HEK293 (cell line): ENCODE results near the gene MOK.

Experiments used
- CTCF ChIA-PET: fragments of 350-600 bp; formaldehyde crosslinking; extraction: SDS; loops from one replicate; lab custom pipeline; 2021; ENCODE audit warnings: antibody characterized with exemption; lab: Yijun Ruan, JAX
- POLR2A ChIA-PET: fragments of 300-600 bp; formaldehyde crosslinking; extraction: SDS; loops from one replicate; lab custom pipeline; 2020; ENCODE audit warnings: antibody characterized with exemption, inconsistent platforms; lab: Yijun Ruan, JAX
- H3K27ac ChIP-seq: fragments of 200-500 bp; sonication (Bioruptor generic); 2 replicates; pipeline ENCODE4 v1.5.1; 2014; ENCODE audit warnings: low read depth, low read length, control low read depth, inconsistent platforms; ENCODE audit errors: extremely low read depth
- H3K36me3 ChIP-seq, 2 experiments: fragments of 200-500 bp in 1 of 2; sonication (Bioruptor generic) in 1 of 2; 1 replicate in 1 of 2; 2 replicates in 1 of 2; pipeline ENCODE4 v1.5.1; 2014 to 2017; ENCODE audit warnings: inconsistent platforms in 2 of 2, low read length in 2 of 2; ENCODE audit not compliant: control insufficient read depth in 2 of 2, insufficient read depth in 1 of 2
- H3K4me1 ChIP-seq: fragments of 200-500 bp; sonication (Bioruptor generic); 2 replicates; pipeline ENCODE4 v1.5.1; 2014; ENCODE audit warnings: mild to moderate bottlenecking, low read length, inconsistent platforms; ENCODE audit not compliant: control insufficient read depth, insufficient read depth
- H3K4me3 ChIP-seq: 2 replicates; pipeline ENCODE4 v1.5.1; 2011; ENCODE audit warnings: low read depth, mild to moderate bottlenecking, control low read depth, low read length, moderate library complexity
- H3K9me3 ChIP-seq: fragments of 200-500 bp; sonication (Bioruptor generic); 2 replicates; pipeline ENCODE4 v1.5.1; 2014; ENCODE audit warnings: low read depth, low read length, inconsistent platforms; ENCODE audit not compliant: control insufficient read depth, insufficient read depth
- GLIS1 ChIP-seq: fragments of 450-650 bp; formaldehyde crosslinking; IDR thresholded peaks from 2 replicates; pipeline ENCODE4 v1.5.1; 2016; ENCODE audit warnings: missing biosample characterization, missing genetic modification characterization
- ZBTB17 ChIP-seq: fragments of 450-650 bp; formaldehyde crosslinking; IDR thresholded peaks from 2 replicates; pipeline ENCODE4 v1.5.1; 2016; ENCODE audit warnings: missing biosample characterization, missing genetic modification characterization
- ZBTB21 ChIP-seq: fragments of 450-650 bp; formaldehyde crosslinking; IDR thresholded peaks from 2 replicates; pipeline ENCODE4 v1.5.1; 2017; ENCODE audit warnings: missing biosample characterization, missing genetic modification characterization
- ZNF112 ChIP-seq: fragments of 450-650 bp; formaldehyde crosslinking; IDR thresholded peaks from 2 replicates; pipeline ENCODE4 v1.5.0; 2017; ENCODE audit warnings: missing biosample characterization, missing genetic modification characterization
- ZNF138 ChIP-seq: fragments of 450-650 bp; formaldehyde crosslinking; IDR thresholded peaks from 2 replicates; pipeline ENCODE4 v1.5.1; 2016; ENCODE audit warnings: missing biosample characterization, missing genetic modification characterization, borderline replicate concordance
- ZNF2 ChIP-seq: fragments of 450-650 bp; formaldehyde crosslinking; IDR thresholded peaks from 2 replicates; pipeline ENCODE4 v1.5.1; 2016; ENCODE audit warnings: missing biosample characterization, missing genetic modification characterization
- ZNF202 ChIP-seq: fragments of 450-650 bp; formaldehyde crosslinking; IDR thresholded peaks from 2 replicates; pipeline ENCODE4 v1.5.1; 2016; ENCODE audit warnings: missing biosample characterization, missing genetic modification characterization, borderline replicate concordance
- ZNF223 ChIP-seq: fragments of 450-650 bp; formaldehyde crosslinking; IDR thresholded peaks from 2 replicates; pipeline ENCODE4 v1.5.1; 2016; ENCODE audit warnings: missing biosample characterization, missing genetic modification characterization
- ZNF302 ChIP-seq: fragments of 450-650 bp; formaldehyde crosslinking; IDR thresholded peaks from 2 replicates; pipeline ENCODE4 v1.5.1; 2016; ENCODE audit warnings: missing biosample characterization, missing genetic modification characterization, low read depth
- ZNF350 ChIP-seq: fragments of 450-650 bp; formaldehyde crosslinking; IDR thresholded peaks from 2 replicates; pipeline ENCODE4 v1.5.0; 2017; ENCODE audit warnings: missing biosample characterization, mild to moderate bottlenecking, missing genetic modification characterization
- ZNF404 ChIP-seq: fragments of 450-650 bp; formaldehyde crosslinking; IDR thresholded peaks from 2 replicates; pipeline ENCODE4 v1.5.1; 2017; ENCODE audit warnings: missing biosample characterization, missing genetic modification characterization
- ZNF416 ChIP-seq: fragments of 450-650 bp; formaldehyde crosslinking; IDR thresholded peaks from 2 replicates; pipeline ENCODE4 v1.5.1; 2016; ENCODE audit warnings: missing biosample characterization, missing genetic modification characterization
- ZNF555 ChIP-seq: fragments of 450-650 bp; formaldehyde crosslinking; conservative IDR thresholded peaks from 2 replicates; pipeline ENCODE4 v1.5.1; 2017; ENCODE audit warnings: missing biosample characterization, mild to moderate bottlenecking, missing genetic modification characterization, inconsistent platforms
- ZNF558 ChIP-seq: fragments of 450-650 bp; formaldehyde crosslinking; IDR thresholded peaks from 2 replicates; pipeline ENCODE4 v1.5.1; 2016; ENCODE audit warnings: missing biosample characterization, missing genetic modification characterization
- ZNF785 ChIP-seq: fragments of 450-650 bp; formaldehyde crosslinking; IDR thresholded peaks from 2 replicates; pipeline ENCODE4 v1.5.1; 2016; ENCODE audit warnings: missing biosample characterization, missing genetic modification characterization
- ZNF791 ChIP-seq: fragments of 450-650 bp; formaldehyde crosslinking; IDR thresholded peaks from 2 replicates; pipeline ENCODE4 v1.5.1; 2016; ENCODE audit warnings: missing biosample characterization, missing genetic modification characterization
- ZSCAN23 ChIP-seq: fragments of 450-650 bp; formaldehyde crosslinking; IDR thresholded peaks from 2 replicates; pipeline ENCODE4 v1.5.1; 2016; ENCODE audit warnings: missing biosample characterization, missing genetic modification characterization
- TF ChIP-seq, protein P1 (sequence below): fragments of 450-650 bp; formaldehyde crosslinking; IDR thresholded peaks from 2 replicates; pipeline ENCODE4 v1.5.1; 2016; ENCODE audit warnings: missing biosample characterization, missing genetic modification characterization, borderline replicate concordance
- TF ChIP-seq, protein P2 (sequence below): fragments of 450-650 bp; formaldehyde crosslinking; IDR thresholded peaks from 2 replicates; pipeline ENCODE4 v1.5.1; 2016; ENCODE audit warnings: missing biosample characterization, missing genetic modification characterization, borderline replicate concordance
- TF ChIP-seq, protein P3 (sequence below): fragments of 450-650 bp; formaldehyde crosslinking; conservative IDR thresholded peaks from 2 replicates; pipeline ENCODE4 v1.5.1; 2016; ENCODE audit warnings: low read depth, missing biosample characterization, missing genetic modification characterization
- TF ChIP-seq, protein P4 (sequence below): fragments of 450-650 bp; formaldehyde crosslinking; IDR thresholded peaks from 2 replicates; pipeline ENCODE4 v1.5.1; 2017; ENCODE audit warnings: missing biosample characterization, missing genetic modification characterization
- TF ChIP-seq, protein P5 (sequence below): fragments of 450-650 bp; formaldehyde crosslinking; IDR thresholded peaks from 2 replicates; pipeline ENCODE4 v1.5.1; 2016; ENCODE audit warnings: missing biosample characterization, missing genetic modification characterization

Gene MOK

DNA sequence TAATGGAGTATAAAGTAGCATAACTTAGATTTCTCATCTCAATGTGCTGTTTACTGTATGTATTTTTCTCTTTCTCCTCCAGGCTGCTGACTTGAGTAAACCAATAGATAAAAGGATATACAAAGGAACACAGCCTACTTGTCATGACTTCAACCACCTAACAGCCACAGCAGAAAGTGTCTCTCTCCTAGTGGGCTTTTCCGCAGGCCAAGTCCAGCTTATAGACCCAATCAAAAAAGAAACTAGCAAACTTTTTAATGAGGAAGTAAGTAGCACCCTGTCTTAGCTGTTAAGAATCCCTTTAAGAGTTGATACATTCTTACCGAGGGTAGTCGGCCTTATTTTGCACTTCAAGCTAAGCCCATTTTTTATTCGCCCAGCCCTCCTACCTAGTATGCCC, 110.1 kb downstream of the MOK start (continued):
- TF ChIP-seq, protein P1, sequence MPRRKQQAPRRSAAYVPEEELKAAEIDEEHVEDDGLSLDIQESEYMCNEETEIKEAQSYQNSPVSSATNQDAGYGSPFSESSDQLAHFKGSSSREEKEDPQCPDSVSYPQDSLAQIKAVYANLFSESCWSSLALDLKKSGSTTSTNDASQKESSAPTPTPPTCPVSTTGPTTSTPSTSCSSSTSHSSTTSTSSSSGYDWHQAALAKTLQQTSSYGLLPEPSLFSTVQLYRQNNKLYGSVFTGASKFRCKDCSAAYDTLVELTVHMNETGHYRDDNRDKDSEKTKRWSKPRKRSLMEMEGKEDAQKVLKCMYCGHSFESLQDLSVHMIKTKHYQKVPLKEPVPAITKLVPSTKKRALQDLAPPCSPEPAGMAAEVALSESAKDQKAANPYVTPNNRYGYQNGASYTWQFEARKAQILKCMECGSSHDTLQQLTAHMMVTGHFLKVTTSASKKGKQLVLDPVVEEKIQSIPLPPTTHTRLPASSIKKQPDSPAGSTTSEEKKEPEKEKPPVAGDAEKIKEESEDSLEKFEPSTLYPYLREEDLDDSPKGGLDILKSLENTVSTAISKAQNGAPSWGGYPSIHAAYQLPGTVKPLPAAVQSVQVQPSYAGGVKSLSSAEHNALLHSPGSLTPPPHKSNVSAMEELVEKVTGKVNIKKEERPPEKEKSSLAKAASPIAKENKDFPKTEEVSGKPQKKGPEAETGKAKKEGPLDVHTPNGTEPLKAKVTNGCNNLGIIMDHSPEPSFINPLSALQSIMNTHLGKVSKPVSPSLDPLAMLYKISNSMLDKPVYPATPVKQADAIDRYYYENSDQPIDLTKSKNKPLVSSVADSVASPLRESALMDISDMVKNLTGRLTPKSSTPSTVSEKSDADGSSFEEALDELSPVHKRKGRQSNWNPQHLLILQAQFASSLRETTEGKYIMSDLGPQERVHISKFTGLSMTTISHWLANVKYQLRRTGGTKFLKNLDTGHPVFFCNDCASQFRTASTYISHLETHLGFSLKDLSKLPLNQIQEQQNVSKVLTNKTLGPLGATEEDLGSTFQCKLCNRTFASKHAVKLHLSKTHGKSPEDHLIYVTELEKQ = no peak
- TF ChIP-seq, protein P2, sequence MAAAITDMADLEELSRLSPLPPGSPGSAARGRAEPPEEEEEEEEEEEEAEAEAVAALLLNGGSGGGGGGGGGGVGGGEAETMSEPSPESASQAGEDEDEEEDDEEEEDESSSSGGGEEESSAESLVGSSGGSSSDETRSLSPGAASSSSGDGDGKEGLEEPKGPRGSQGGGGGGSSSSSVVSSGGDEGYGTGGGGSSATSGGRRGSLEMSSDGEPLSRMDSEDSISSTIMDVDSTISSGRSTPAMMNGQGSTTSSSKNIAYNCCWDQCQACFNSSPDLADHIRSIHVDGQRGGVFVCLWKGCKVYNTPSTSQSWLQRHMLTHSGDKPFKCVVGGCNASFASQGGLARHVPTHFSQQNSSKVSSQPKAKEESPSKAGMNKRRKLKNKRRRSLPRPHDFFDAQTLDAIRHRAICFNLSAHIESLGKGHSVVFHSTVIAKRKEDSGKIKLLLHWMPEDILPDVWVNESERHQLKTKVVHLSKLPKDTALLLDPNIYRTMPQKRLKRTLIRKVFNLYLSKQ (tag by site-specific recombination) = no peak
- TF ChIP-seq ZNF416 (tag by site-specific recombination) (no peak), ZNF202 (tag by site-specific recombination) (no peak), ZNF2 (no peak), ZNF785 (tag by site-specific recombination) (no peak)
- TF ChIP-seq, protein P3, sequence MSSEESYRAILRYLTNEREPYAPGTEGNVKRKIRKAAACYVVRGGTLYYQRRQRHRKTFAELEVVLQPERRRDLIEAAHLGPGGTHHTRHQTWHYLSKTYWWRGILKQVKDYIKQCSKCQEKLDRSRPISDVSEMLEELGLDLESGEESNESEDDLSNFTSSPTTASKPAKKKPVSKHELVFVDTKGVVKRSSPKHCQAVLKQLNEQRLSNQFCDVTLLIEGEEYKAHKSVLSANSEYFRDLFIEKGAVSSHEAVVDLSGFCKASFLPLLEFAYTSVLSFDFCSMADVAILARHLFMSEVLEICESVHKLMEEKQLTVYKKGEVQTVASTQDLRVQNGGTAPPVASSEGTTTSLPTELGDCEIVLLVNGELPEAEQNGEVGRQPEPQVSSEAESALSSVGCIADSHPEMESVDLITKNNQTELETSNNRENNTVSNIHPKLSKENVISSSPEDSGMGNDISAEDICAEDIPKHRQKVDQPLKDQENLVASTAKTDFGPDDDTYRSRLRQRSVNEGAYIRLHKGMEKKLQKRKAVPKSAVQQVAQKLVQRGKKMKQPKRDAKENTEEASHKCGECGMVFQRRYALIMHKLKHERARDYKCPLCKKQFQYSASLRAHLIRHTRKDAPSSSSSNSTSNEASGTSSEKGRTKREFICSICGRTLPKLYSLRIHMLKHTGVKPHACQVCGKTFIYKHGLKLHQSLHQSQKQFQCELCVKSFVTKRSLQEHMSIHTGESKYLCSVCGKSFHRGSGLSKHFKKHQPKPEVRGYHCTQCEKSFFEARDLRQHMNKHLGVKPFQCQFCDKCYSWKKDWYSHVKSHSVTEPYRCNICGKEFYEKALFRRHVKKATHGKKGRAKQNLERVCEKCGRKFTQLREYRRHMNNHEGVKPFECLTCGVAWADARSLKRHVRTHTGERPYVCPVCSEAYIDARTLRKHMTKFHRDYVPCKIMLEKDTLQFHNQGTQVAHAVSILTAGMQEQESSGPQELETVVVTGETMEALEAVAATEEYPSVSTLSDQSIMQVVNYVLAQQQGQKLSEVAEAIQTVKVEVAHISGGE = no peak
- TF ChIP-seq, all 188 proteins: peak for 0

DNA sequence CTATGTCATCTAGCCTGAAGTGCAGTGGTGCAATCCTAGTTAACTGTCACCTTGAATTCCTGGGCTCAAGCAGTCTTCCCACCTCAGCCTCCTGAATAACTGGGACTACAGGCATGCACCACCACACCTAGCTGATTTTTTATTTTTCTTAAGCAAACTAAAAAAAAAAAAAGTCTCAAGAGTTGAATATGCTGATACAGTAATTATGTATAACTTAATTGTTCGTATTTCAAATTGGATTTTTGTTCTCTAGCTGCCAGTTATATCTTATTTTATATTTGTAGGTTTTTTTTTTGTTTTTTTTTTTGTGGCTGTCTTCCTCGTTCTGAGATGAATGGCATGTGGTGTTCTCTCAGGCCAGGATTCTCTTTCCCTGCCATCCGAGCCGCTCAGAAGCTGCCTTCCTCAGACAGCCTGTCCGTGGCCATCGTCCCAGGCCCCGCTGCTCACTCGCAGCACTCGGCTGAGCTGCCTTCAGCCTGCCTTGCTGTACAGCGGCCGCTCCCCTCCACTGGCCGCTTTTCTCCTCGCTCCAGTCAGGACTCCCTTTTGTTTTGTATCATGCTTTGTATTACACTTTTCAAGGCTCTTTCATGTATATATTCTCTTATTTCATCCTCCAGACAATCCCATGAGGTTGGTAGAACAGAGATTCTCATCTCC, 112.0 kb downstream of the MOK start:
- ChIA-PET CTCF (no interaction called here), POLR2A (no interaction called here)
- Histone ChIP-seq H3K4me1 (peaks cover 4% of the 10 kb centered on the region; the same call in 1 of the 2 replicates), H3K27ac (no peak overlapping the region), H3K36me3 (peaks cover 0 to 19% of the 10 kb centered on the region in 2 experiments; a peak in 2 of 3 replicates), H3K4me3 (no peak overlapping the region), H3K9me3 (no peaks in the 10 kb centered on the region)
- no peak for TF ChIP-seq ZSCAN23
- TF ChIP-seq ZNF223 (tag by site-specific recombination) = no peak
- no peak for TF ChIP-seq GLIS1 (tag by site-specific recombination)
- no peak for TF ChIP-seq ZBTB17 (tag by site-specific recombination)

DNA sequence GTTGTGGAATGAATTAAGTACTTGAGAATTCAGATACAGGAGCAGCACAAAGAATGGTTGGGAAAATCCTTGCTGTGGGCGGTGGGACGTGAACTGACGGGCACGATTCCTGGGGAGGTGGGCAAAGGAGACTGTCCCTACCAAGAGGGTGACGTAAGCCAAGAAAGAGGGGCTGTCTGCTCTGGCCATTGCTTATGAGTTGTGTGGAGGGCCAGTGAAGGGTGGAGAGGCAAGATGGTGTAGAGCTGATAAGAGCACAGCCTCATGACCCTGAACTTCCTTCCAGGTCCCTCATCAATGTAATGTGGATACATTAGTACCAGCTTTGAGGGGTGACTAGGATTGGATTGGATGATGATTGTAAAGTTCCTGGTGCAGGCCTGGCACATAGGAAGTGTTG, 115.1 kb downstream of the MOK start:
- Histone ChIP-seq H3K36me3 (peaks cover 0 to 2% of the 10 kb centered on the region in 2 experiments; a peak in 2 of 3 replicates), H3K27ac (no peak overlapping the region), H3K4me3 (no peak overlapping the region), H3K9me3 (no peaks in the 10 kb centered on the region), H3K4me1 (peaks cover 12% of the 10 kb centered on the region)
- ChIA-PET CTCF (interaction anchor here (0.8 kb wide), 1 partner anchor 228 kb away, joined by 3 read pairs; no protein-coding TSS in a partner anchor), POLR2A (interaction anchor here (1.6 kb wide), 1 partner anchor 10 kb away, joined by 4 read pairs; no protein-coding TSS in a partner anchor)
- TF ChIP-seq ZNF555 = no peak
- TF ChIP-seq, protein P4, sequence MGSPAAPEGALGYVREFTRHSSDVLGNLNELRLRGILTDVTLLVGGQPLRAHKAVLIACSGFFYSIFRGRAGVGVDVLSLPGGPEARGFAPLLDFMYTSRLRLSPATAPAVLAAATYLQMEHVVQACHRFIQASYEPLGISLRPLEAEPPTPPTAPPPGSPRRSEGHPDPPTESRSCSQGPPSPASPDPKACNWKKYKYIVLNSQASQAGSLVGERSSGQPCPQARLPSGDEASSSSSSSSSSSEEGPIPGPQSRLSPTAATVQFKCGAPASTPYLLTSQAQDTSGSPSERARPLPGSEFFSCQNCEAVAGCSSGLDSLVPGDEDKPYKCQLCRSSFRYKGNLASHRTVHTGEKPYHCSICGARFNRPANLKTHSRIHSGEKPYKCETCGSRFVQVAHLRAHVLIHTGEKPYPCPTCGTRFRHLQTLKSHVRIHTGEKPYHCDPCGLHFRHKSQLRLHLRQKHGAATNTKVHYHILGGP = no peak
- no peak for TF ChIP-seq ZNF558 (tag by site-specific recombination)
- no peak for TF ChIP-seq ZNF112 (tag by site-specific recombination)
- TF ChIP-seq, protein P5, sequence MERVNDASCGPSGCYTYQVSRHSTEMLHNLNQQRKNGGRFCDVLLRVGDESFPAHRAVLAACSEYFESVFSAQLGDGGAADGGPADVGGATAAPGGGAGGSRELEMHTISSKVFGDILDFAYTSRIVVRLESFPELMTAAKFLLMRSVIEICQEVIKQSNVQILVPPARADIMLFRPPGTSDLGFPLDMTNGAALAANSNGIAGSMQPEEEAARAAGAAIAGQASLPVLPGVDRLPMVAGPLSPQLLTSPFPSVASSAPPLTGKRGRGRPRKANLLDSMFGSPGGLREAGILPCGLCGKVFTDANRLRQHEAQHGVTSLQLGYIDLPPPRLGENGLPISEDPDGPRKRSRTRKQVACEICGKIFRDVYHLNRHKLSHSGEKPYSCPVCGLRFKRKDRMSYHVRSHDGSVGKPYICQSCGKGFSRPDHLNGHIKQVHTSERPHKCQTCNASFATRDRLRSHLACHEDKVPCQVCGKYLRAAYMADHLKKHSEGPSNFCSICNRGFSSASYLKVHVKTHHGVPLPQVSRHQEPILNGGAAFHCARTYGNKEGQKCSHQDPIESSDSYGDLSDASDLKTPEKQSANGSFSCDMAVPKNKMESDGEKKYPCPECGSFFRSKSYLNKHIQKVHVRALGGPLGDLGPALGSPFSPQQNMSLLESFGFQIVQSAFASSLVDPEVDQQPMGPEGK (tag by site-specific recombination) = no peak
- no peak for TF ChIP-seq ZNF138 (tag by site-specific recombination)
- no peak for TF ChIP-seq ZBTB21 (tag by site-specific recombination)
- TF ChIP-seq ZNF350 (tag by site-specific recombination) = no peak
- no peak for TF ChIP-seq ZNF404
- no peak for TF ChIP-seq ZNF302
- TF ChIP-seq ZNF791 = no peak
